NCI-H82 treated with DMSO at 0.1 percent for 48 hours (cell line): Measurements from ENCODE around the gene STRIP2.
A peak's percentile ranks its signal among the peaks of the same experiment; 100 is the strongest.
"Not testable (repeated sequence)": the region's sequence is repeated elsewhere in the genome, so short reads cannot be mapped to it uniquely, and the experiment has no call there.

Source experiments
- DNase-seq: peaks from one replicate; lab custom pipeline; 2025; ENCODE audit not compliant: unreplicated experiment; lab: John Stamatoyannopoulos, UW

The STRIP2 gene

GRCh38 chr7:129417073-129417472 lies 17.2 kb upstream of the STRIP2 start:
- no peak for DNase-seq

GRCh38 chr7:129421717-129422250 lies 12.4 kb upstream of the STRIP2 start:
- DNase-seq: no peak

- no peak for DNase-seq
These were observed 11.5 kb upstream of the STRIP2 start for GRCh38 chr7:129422727-129423126.

- no peak for DNase-seq
These were observed 10.4 kb upstream of the STRIP2 start for GRCh38 chr7:129423700-129424410.

- no peak for DNase-seq
These were observed 7.8 kb upstream of the STRIP2 start for GRCh38 chr7:129426482-129426881.

GRCh38 chr7:129427526-129428045 lies 6.6 kb upstream of the STRIP2 start:
- DNase-seq: no peak

- peak; percentile 42 for DNase-seq
These were observed 2.2 kb upstream of the STRIP2 start for GRCh38 chr7:129431911-129432643.

- DNase-seq: no peak
These were observed 565 bp downstream of the STRIP2 start for GRCh38 chr7:129434675-129435318.

GRCh38 chr7:129435414-129435829 lies 1.2 kb downstream of the STRIP2 start:
- DNase-seq: no peak

- peak; percentile 17 for DNase-seq
These were observed 2.2 kb downstream of the STRIP2 start for GRCh38 chr7:129436335-129436923.

GRCh38 chr7:129437190-129437589 lies 3.0 kb downstream of the STRIP2 start:
- no peak for DNase-seq

- DNase-seq: no peak
These were observed 4.1 kb downstream of the STRIP2 start for GRCh38 chr7:129438281-129438838.

GRCh38 chr7:129438839-129439651 lies 4.8 kb downstream of the STRIP2 start:
- DNase-seq: peak; percentile 70

- no peak for DNase-seq
These were observed 5.9 kb downstream of the STRIP2 start for GRCh38 chr7:129439963-129440625.

GRCh38 chr7:129443612-129444011 lies 9.4 kb downstream of the STRIP2 start:
- DNase-seq: peak; percentile 56

GRCh38 chr7:129444776-129445175 lies 10.5 kb downstream of the STRIP2 start:
- DNase-seq: not testable (repeated sequence)

GRCh38 chr7:129446925-129447324 lies 12.7 kb downstream of the STRIP2 start:
- not testable (repeated sequence) for DNase-seq

GRCh38 chr7:129447445-129447844 lies 13.2 kb downstream of the STRIP2 start:
- DNase-seq: not testable (repeated sequence)

- not testable (repeated sequence) for DNase-seq
These were observed 14.4 kb downstream of the STRIP2 start for GRCh38 chr7:129448608-129449007.
